Calu3 (cell line): ENCODE results near the gene EPB41L5. TPM values are rescaled to one million over a fixed set of nuclear protein-coding genes. Genes with fewer than 3 reads are reported as not detected.

Source experiments
- BruUV-seq: library from RNA; stranded (reverse); fragments of 400-500 nt; replicated peaks from 2 replicates; lab custom pipeline; 2021; lab: Mats Ljungman, UMichigan
- CTCF ChIA-PET: fragments of 300-600 bp; sonication (Branson Sonifier 250); formaldehyde crosslinking; loops from one replicate; lab custom pipeline; 2022; ENCODE audit warnings: antibody characterized with exemption; lab: Charles Lee
- DNase-seq: peaks from one replicate; pipeline ENCODE4 v3.0.0; 2022
- H3K27ac Mint-ChIP-seq: one replicate; pipeline ENCODE4 v1.8.0; 2022; ENCODE audit warnings: mixed read lengths; ENCODE audit not compliant: unreplicated experiment
- H3K27me3 Mint-ChIP-seq: one replicate; pipeline ENCODE4 v1.8.0; 2022; ENCODE audit warnings: mixed read lengths; ENCODE audit not compliant: unreplicated experiment
- H3K36me3 Mint-ChIP-seq: one replicate; pipeline ENCODE4 v1.8.0; 2022; ENCODE audit warnings: mild to moderate bottlenecking, moderate library complexity, mixed read lengths; ENCODE audit not compliant: insufficient read depth, unreplicated experiment
- H3K4me1 Mint-ChIP-seq: one replicate; pipeline ENCODE4 v1.8.0; 2022; ENCODE audit warnings: mild to moderate bottlenecking, low read depth, mixed read lengths; ENCODE audit not compliant: unreplicated experiment
- H3K4me3 Mint-ChIP-seq: one replicate; pipeline ENCODE4 v1.8.0; 2022; ENCODE audit warnings: mild to moderate bottlenecking, low read depth, moderate library complexity, mixed read lengths; ENCODE audit not compliant: unreplicated experiment
- H3K9me3 Mint-ChIP-seq: one replicate; pipeline ENCODE4 v1.8.0; 2022; ENCODE audit warnings: low read depth, mixed read lengths; ENCODE audit not compliant: unreplicated experiment
- intact Hi-C: fragments of 100-400 bp; cut with micrococcal nuclease; formaldehyde crosslinking; loops from one replicate; pipeline ENCODE4 v1.10.0; 2022; ENCODE audit not compliant: unreplicated experiment
- total RNA-seq: library from RNA; stranded (reverse); gene quantifications from 2 replicates; pipeline ENCODE4 v1.2.3, GENCODE V29; 2022
- TF ChIP-seq, protein P1 (sequence below): fragments of 200-600 bp; IDR thresholded peaks from one replicate; pipeline ENCODE4 v1.8.0; 2022; ENCODE audit warnings: antibody characterized with exemption; ENCODE audit not compliant: unreplicated experiment

The EPB41L5 gene
- total RNA-seq, 1 experiment from 2014 or later, result 27.7 TPM

DNA sequence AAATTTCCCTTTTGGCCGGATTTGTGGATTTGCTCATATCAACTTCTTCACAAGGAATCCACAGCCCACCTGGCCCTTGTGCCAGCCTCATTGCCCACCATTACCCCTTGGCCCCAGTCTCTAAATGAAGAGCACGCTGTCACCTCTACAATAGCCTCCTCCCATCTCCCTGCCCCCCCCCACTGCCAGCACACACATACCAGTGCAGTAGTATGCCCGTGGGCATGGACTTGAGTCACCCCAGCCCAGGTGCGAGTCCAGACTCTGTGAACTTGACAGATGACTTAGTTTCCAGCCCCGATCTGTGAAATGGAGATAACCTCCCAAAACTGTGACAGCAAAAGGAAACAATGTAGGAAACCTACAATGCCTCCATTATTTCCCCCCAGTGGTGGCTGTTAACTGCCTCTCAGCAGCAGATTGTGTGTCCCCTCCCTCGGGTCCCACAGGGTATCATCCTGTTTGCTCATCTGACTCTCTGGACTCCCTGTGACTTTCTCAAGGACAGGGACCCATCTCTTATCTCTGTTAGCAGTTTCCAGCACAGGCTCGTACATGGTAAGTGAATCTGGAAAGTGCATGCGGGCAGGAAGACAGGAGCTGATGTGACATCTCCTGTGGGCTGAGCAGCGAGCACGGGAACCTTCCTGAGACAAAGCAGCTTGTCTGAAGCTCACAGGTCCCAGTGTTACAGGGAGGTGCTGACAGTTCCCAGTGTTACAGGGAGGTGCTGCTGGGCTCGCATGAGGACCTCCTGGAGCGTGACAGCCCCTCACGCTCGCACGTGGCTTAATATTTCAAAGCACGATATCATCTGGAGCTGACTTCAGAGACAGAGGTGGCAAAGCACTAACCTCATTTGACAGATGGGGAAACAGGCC lies 214.5 kb downstream of the EPB41L5 start:
- intact Hi-C loops, result no loop called here
- Mint-ChIP-seq H3K27me3 (no peaks in the 10 kb centered on the region), H3K36me3 (peaks cover 22% of the 10 kb centered on the region), H3K27ac (no peak overlapping the region), H3K4me1 (peaks cover 8% of the 10 kb centered on the region), H3K4me3 (no peak overlapping the region), H3K9me3 (no peaks in the 10 kb centered on the region)
- TF ChIP-seq, protein P1, sequence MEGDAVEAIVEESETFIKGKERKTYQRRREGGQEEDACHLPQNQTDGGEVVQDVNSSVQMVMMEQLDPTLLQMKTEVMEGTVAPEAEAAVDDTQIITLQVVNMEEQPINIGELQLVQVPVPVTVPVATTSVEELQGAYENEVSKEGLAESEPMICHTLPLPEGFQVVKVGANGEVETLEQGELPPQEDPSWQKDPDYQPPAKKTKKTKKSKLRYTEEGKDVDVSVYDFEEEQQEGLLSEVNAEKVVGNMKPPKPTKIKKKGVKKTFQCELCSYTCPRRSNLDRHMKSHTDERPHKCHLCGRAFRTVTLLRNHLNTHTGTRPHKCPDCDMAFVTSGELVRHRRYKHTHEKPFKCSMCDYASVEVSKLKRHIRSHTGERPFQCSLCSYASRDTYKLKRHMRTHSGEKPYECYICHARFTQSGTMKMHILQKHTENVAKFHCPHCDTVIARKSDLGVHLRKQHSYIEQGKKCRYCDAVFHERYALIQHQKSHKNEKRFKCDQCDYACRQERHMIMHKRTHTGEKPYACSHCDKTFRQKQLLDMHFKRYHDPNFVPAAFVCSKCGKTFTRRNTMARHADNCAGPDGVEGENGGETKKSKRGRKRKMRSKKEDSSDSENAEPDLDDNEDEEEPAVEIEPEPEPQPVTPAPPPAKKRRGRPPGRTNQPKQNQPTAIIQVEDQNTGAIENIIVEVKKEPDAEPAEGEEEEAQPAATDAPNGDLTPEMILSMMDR, result no peak
- no peak for DNase-seq
- BruUV-seq, result no TSS peak
- CTCF ChIA-PET, result interaction anchor here (0.9 to 1.6 kb wide), 2 partner anchors 43 to 86 kb away, joined by 3 to 7 read pairs; no protein-coding TSS in a partner anchor

DNA sequence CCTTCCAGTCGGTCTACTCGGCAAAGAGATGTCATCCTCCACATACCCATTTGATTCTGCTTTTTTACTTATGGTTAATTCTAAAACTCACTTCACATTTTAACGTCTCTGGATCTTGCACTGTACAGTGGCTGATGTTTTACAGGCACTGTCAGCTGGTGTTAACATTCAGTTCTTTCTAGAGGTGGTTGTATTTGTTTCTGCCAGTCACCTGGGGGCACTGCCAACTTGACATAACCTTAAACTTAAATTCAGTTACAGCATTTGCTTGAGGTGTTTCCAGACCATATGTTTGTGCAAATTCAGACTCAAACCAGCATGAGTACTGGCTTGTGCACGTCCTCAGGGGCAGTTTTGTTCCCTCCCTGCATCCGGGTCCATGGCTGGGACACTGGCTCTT lies 215.6 kb downstream of the EPB41L5 start:
- intact Hi-C loops, result loop anchor here (1.0 kb wide), 1 partner anchor 85 kb away; no protein-coding TSS in a partner anchor
- Mint-ChIP-seq H3K27ac (no peak overlapping the region), H3K36me3 (peaks cover 10% of the 10 kb centered on the region), H3K4me3 (no peak overlapping the region), H3K4me1 (peaks cover 8% of the 10 kb centered on the region), H3K27me3 (no peaks in the 10 kb centered on the region), H3K9me3 (no peaks in the 10 kb centered on the region)
- TF ChIP-seq, protein P1, result no peak
- CTCF ChIA-PET, result interaction anchor here (1.6 kb wide), 1 partner anchor 85 kb away, joined by 7 read pairs; no protein-coding TSS in a partner anchor
- BruUV-seq, result no TSS peak
- DNase-seq, result no peak

Other genes with a start within 250 kb of the EPB41L5 start
- gene TMEM185B, start 210.3 kb downstream of the EPB41L5 start, total RNA-seq, result 42.0 and 42.8 TPM in 2 replicates
- 40.2 and 41.3 TPM in 2 replicates for gene RALB, start 239.8 kb downstream of the EPB41L5 start, total RNA-seq